Endothelial cell of umbilical vein (primary cell): ENCODE measurements around the gene CALHM1. TPM values are rescaled to one million over a fixed set of nuclear protein-coding genes. Genes with fewer than 3 reads are reported as not detected.

ENCODE experiments used
- BruUV-seq: library from RNA; stranded (reverse); fragments of 400-500 nt; replicated peaks from 2 replicates; lab custom pipeline; 2021; lab: Mats Ljungman, UMichigan
- CTCF ChIA-PET: fragments of 300-600, 350-600 bp; sonication (Branson Sonifier 250); formaldehyde crosslinking; loops from one replicate; lab custom pipeline; 2021; ENCODE audit warnings: antibody characterized with exemption, inconsistent platforms; lab: Charles Lee
- POLR2A ChIA-PET: fragments of 300-600, 350-600 bp; sonication (Branson Sonifier 250); formaldehyde crosslinking; loops from one replicate; lab custom pipeline; 2021; ENCODE audit warnings: antibody characterized with exemption, inconsistent platforms; lab: Charles Lee
- DNase-seq: peaks from one replicate; pipeline ENCODE4 v3.0.0-alpha.2; 2011; ENCODE audit warnings: low read depth, low spot score
- FAIRE-seq: peaks from 2 replicates; lab custom pipeline; 2011; peaks lifted over from hg19 to GRCh38; lab: Jason Lieb, UNC
- H2AFZ ChIP-seq: 2 replicates; pipeline ENCODE4 v1.6.0; 2012; ENCODE audit warnings: low read depth, low read length, control low read depth, inconsistent platforms
- H3K27ac ChIP-seq: 2 replicates; pipeline ENCODE4 v1.5.1; 2011; ENCODE audit warnings: low read depth, mild to moderate bottlenecking, control low read depth, low read length, moderate library complexity; ENCODE audit not compliant: insufficient read depth
- H3K27me3 ChIP-seq, 2 experiments: 2 replicates each; pipeline versions ENCODE4 v1.6.0 to v1.6.1; 2011; ENCODE audit warnings: low read length in 2 of 2, mixed read lengths in 1 of 2; ENCODE audit not compliant: control insufficient read depth in 2 of 2, insufficient read depth in 2 of 2
- H3K36me3 ChIP-seq, 2 experiments: 2 replicates in 1 of 2; 3 replicates in 1 of 2; pipeline ENCODE4 v1.5.1; 2011; ENCODE audit warnings: low read length in 2 of 2, mild to moderate bottlenecking in 1 of 2, moderate library complexity in 1 of 2; ENCODE audit not compliant: control insufficient read depth in 2 of 2, insufficient read depth in 2 of 2; ENCODE audit errors: extremely low read depth in 1 of 2
- H3K4me1 ChIP-seq: 3 replicates; pipeline ENCODE4 v1.5.1; 2011; ENCODE audit warnings: mild to moderate bottlenecking, low read length; ENCODE audit not compliant: control insufficient read depth, insufficient read depth; ENCODE audit errors: extremely low read depth
- H3K4me2 ChIP-seq: 2 replicates; pipeline ENCODE4 v1.6.1; 2011; ENCODE audit warnings: low read length, control low read depth, mixed read lengths; ENCODE audit not compliant: insufficient read depth
- H3K4me3 ChIP-seq, 3 experiments: fragments of 200-600 bp in 1 of 3; sonication (generic), shearing (Covaris generic) in 1 of 3; replicated peaks in 1 of 3; 2 replicates each; pipeline ENCODE4 v1.5.1; 2011 to 2016; ENCODE audit warnings: control low read depth in 3 of 3, low read length in 3 of 3, mild to moderate bottlenecking in 2 of 3, inconsistent platforms in 1 of 3, low read depth in 1 of 3, moderate library complexity in 1 of 3; ENCODE audit not compliant: insufficient read depth in 1 of 3
- H3K79me2 ChIP-seq: 2 replicates; pipeline ENCODE4 v1.6.0; 2012; ENCODE audit warnings: low read length, inconsistent platforms; ENCODE audit not compliant: control insufficient read depth, insufficient read depth
- H3K9ac ChIP-seq: replicated peaks from 2 replicates; pipeline ENCODE3; 2011; ENCODE audit warnings: low read length, control low read depth; ENCODE audit not compliant: insufficient read depth; ENCODE audit errors: extremely low read depth
- H3K9me1 ChIP-seq: replicated peaks from 3 replicates; pipeline ENCODE4 v1.6.0; 2011; ENCODE audit warnings: mild to moderate bottlenecking, low read length; ENCODE audit not compliant: control insufficient read depth, insufficient read depth; ENCODE audit errors: extremely low read depth
- H3K9me3 ChIP-seq: replicated peaks from 2 replicates; pipeline ENCODE4 v1.5.1; 2012; ENCODE audit warnings: low read length, inconsistent platforms; ENCODE audit not compliant: control insufficient read depth, insufficient read depth
- H4K20me1 ChIP-seq: replicated peaks from 2 replicates; pipeline ENCODE3; 2011; ENCODE audit warnings: mild to moderate bottlenecking, low read length; ENCODE audit not compliant: control insufficient read depth, insufficient read depth; ENCODE audit errors: extremely low read depth
- CTCF ChIP-seq, 2 donors: IDR thresholded peaks; 1 replicate in 1 of 2; 2 replicates in 1 of 2; pipeline ENCODE4 v1.5.1; 2011; ENCODE audit warnings: low read length in 2 of 2, mild to moderate bottlenecking in 2 of 2, moderate library complexity in 2 of 2, control low read depth in 1 of 2, inconsistent platforms in 1 of 2, low read depth in 1 of 2; ENCODE audit not compliant: insufficient read depth in 1 of 2; ENCODE audit errors: extremely low read depth in 1 of 2
- EZH2 ChIP-seq: IDR thresholded peaks from 2 replicates; pipeline ENCODE4 v1.6.1; 2012; ENCODE audit warnings: borderline replicate concordance, low read depth, mild to moderate bottlenecking, moderate library complexity, low read length, inconsistent platforms; ENCODE audit not compliant: severe bottlenecking
- FOS ChIP-seq: IDR thresholded peaks from 2 replicates; pipeline ENCODE4 v1.6.1; 2011; ENCODE audit warnings: mild to moderate bottlenecking, low read length, moderate library complexity, borderline replicate concordance; ENCODE audit not compliant: insufficient read depth
- GATA2 ChIP-seq: IDR thresholded peaks from 2 replicates; pipeline ENCODE4 v1.7.0; 2011; ENCODE audit warnings: low read depth, mild to moderate bottlenecking, moderate library complexity, mixed read lengths, low read length; ENCODE audit not compliant: insufficient read length, insufficient read depth
- JUN ChIP-seq: IDR thresholded peaks from 2 replicates; pipeline ENCODE4 v1.6.1; 2011; ENCODE audit warnings: borderline replicate concordance, low read depth; ENCODE audit not compliant: insufficient read length, insufficient read depth
- MAX ChIP-seq: IDR thresholded peaks from 2 replicates; pipeline ENCODE4 v1.6.1; 2011; ENCODE audit not compliant: insufficient read depth, insufficient read length
- MYC ChIP-seq: IDR thresholded peaks from one replicate; pipeline ENCODE4 v1.6.1; 2011; ENCODE audit warnings: mild to moderate bottlenecking, low read depth, low read length
- POLR2A ChIP-seq: IDR thresholded peaks from 2 replicates; pipeline ENCODE4 v1.6.1; 2012; ENCODE audit warnings: low read depth, mild to moderate bottlenecking, control low read depth, low read length
- POLR2AphosphoS5 ChIP-seq: IDR thresholded peaks from 2 replicates; pipeline ENCODE4 v1.6.1; 2012; ENCODE audit warnings: low read depth, mild to moderate bottlenecking, control low read depth, low read length, moderate library complexity; ENCODE audit not compliant: insufficient read depth
- dilution Hi-C: fragments of 300-500 bp; cut with MboI; formaldehyde crosslinking; loops from one replicate; pipeline ENCODE4 v1.15.0; 2019; ENCODE audit warnings: low sequenced_read_pairs; ENCODE audit not compliant: extremely low pct_ligation_motif_present
- intact Hi-C: fragments of 100-400 bp; cut with micrococcal nuclease; formaldehyde crosslinking; loops from one replicate; pipeline ENCODE4 v1.10.0; 2022
- polyA plus RNA-seq, 4 experiments: library from polyadenylated mRNA; depleted of rRNA in 3 of 4; stranded (reverse) in 3 of 4; unstranded in 1 of 4; fragments of >200 nt; gene quantifications; 2 replicates each; pipeline versions ENCODE4 v1.2.1 to v1.2.3, GENCODE V29; 2011 to 2012; ENCODE audit warnings: missing spikeins in 1 of 4
- total RNA-seq: library from RNA; stranded (reverse); gene quantifications from 2 replicates; pipeline ENCODE4 v1.2.3, GENCODE V29; 2021

The CALHM1 gene
- total and polyA plus RNA-seq, 2 donors (not counting 3 experiments of a cell fraction or from before 2014, with no cell fraction given): not detected

- DNase-seq (no peak), FAIRE-seq (no peak)
- peaks cover 14 to 39% of the 10 kb centered on the region in 2 experiments for H3K36me3 ChIP-seq
- BruUV-seq: no TSS peak
- no peak overlapping the region for H3K4me3 ChIP-seq
- H3K27me3 ChIP-seq: no peaks in the 10 kb centered on the region
- dilution Hi-C loops: no loop called here
- intact Hi-C loops: loop anchor here (5.0 kb wide), 1 partner anchor 48 kb away; no protein-coding TSS in a partner anchor
- H3K9ac ChIP-seq: no peak overlapping the region
- H3K27ac ChIP-seq: no peak overlapping the region
- peaks cover 5% of the 10 kb centered on the region for H3K4me1 ChIP-seq
- H3K9me3 ChIP-seq: no peaks in the 10 kb centered on the region
- no peaks in the 10 kb centered on the region for H3K79me2 ChIP-seq
- H3K9me1 ChIP-seq: no peaks in the 10 kb centered on the region
- no peak overlapping the region for H2AFZ ChIP-seq
- H3K4me2 ChIP-seq: no peak overlapping the region
- CTCF ChIA-PET: no interaction called here
- H4K20me1 ChIP-seq: no peaks in the 10 kb centered on the region
- no peak for TF ChIP-seq POLR2AphosphoS5
- POLR2A ChIA-PET: interaction anchor here (0.6 kb wide), 1 partner anchor 19 kb away, joined by 3 read pairs; no protein-coding TSS in a partner anchor
These were observed 24.8 kb downstream of the CALHM1 start for GRCh38 chr10:103433858-103434257.

- dilution Hi-C loops (no loop called here), intact Hi-C loops (loop anchor here (5.0 kb wide), 1 partner anchor 50 kb away; no protein-coding TSS in a partner anchor)
These were observed 26.8 kb downstream of the CALHM1 start for GRCh38 chr10:103431902-103432301.

More at GRCh38 chr10:103431902-103432301, 26.8 kb downstream of the CALHM1 start:
- H3K9me3 ChIP-seq: no peaks in the 10 kb centered on the region
- H3K36me3 ChIP-seq: peaks cover 16 to 29% of the 10 kb centered on the region in 2 experiments
- H3K4me1 ChIP-seq: peaks cover 9% of the 10 kb centered on the region
- BruUV-seq: no TSS peak
- H3K79me2 ChIP-seq: no peaks in the 10 kb centered on the region
- H2AFZ ChIP-seq: no peak overlapping the region
- H4K20me1 ChIP-seq: no peaks in the 10 kb centered on the region
- H3K9me1 ChIP-seq: no peaks in the 10 kb centered on the region
- H3K27ac ChIP-seq: no peak overlapping the region
- H3K4me2 ChIP-seq: no peak overlapping the region
- ChIA-PET POLR2A (no interaction called here), CTCF (interaction anchor here (1.2 kb wide), 1 partner anchor 161 kb away, joined by 4 read pairs; no protein-coding TSS in a partner anchor)
- DNase-seq: no peak
- no peaks in the 10 kb centered on the region for H3K27me3 ChIP-seq
- H3K4me3 ChIP-seq: no peak overlapping the region
- no peak overlapping the region for H3K9ac ChIP-seq
- FAIRE-seq: no peak
- TF ChIP-seq MYC: no peak
- no peak for TF ChIP-seq EZH2
- no peak for TF ChIP-seq FOS
- TF ChIP-seq POLR2A: no peak
- TF ChIP-seq CTCF (IDR thresholded peaks at IDR 0.05; ENCODE audit: extremely low read depth in 1 of 2, insufficient read depth in 1 of 2, low read depth in 1 of 2, low read length in 2 of 2): no peak
- no peak for TF ChIP-seq GATA2
- TF ChIP-seq MAX: no peak
- TF ChIP-seq POLR2AphosphoS5: no peak
- no peak for TF ChIP-seq JUN
